ENCODE results near the gene ATRNL1.

ATRNL1 gene

DNA sequence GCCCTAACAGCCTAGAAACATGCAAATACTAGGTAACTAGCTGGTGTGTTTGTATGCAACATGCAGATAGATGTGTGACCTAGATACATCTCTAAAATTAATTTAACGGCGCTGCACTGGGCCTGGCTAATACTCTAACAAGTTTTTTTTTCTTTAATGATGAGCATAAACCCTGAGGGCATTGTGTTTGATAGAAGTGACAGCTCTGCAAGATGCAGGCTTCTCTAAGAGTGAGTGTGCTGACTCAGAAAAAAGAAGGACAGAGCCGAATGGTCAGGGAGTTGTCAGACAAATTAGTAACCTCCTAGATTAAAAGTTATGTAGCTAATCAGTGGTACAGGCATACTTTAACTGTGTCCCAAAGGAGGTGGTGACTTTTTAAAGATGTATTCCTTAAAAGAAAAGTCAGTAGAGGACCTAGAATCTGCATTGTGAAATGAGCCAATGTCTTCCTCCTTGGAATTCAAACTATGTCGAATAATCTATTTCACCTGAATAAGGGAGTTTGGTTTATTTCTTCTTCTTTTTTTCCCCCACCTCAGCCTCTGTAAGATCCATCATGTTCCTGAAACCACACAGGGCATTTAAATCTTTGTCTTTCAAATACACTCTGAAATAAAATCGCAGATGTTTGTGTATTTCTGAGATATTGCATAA, 864.7 kb downstream of the ATRNL1 start:
- DNase-seq = no peak

DNA sequence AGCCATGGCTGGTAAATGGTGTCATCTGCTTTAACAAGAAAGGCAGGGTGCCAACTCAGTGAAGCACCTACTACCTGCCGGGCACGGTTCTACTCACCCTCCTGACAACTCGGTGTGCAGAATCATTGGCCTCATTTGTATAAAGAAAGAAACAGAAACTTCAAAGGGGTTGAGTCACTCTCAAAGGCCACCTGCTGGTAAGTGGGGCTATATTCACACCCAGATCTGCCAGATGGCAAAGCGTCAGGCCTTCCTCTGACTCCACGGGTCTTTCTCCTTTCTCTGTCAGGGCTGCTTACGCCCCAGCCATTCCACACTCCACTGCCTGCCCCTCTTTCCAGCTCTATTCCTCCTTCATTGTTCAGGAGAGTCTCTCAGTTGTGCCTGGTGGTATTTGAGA, 870.7 kb downstream of the ATRNL1 start:
- DNase-seq = no peak

DNA sequence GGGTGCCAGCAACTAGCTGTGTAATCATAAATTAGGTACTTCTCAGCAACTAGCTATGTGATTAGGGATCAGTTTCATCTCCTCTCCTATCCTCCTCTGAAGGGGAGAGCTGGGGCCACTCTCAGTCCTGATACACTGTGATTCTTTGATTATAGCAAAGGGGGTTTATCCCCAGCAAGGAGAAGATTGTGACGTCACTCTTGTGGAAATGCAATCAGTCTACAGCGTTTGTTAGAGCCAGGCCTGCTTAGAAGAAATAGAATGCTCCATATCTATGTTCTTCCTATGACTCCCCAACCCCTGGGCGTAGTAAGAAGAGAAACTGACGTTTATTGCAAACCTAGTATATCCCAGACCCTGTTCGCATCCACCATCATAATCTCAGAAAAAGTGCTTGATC, 871.7 kb downstream of the ATRNL1 start:
- no peak for DNase-seq

DNA sequence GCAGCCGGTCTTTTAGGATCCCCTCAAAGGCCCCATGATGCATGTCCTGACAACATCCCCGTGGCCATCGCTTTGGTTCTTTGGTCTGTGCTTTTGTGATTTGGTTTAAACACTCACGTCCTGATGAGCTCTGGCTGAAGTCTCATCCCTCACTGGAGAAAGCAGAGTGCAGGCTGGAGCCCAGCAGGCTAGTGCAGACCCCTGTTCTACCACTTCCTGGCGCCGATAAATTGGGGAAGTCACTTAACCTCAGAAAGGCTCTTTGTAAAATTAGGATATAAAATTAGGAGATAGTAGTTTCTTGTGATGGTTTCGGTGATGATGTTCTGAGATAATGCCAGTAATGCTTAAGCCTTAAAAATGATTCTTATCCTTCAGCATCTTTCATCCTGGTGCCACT, 872.2 kb downstream of the ATRNL1 start:
- DNase-seq = no peak

DNA sequence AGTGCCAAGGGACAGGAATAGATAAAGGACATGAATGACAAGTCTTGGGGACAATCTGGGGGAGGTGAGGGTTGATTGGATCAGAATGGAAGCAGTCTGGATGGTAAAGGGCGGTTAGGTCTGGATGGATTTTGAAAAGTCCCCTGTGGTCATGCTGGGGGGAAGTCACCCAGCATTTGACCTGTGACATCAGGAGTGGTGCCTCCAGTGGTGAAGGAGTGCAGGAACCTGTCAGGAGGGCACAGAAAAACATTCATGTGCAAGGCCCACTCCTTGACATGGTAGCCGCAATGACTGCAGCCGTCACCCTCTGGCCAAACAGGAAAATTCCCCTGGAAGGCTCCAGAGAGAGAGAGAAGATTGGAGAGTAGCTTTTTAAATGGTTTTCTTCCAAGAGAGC, 875.1 kb downstream of the ATRNL1 start:
- no peak for DNase-seq

DNA sequence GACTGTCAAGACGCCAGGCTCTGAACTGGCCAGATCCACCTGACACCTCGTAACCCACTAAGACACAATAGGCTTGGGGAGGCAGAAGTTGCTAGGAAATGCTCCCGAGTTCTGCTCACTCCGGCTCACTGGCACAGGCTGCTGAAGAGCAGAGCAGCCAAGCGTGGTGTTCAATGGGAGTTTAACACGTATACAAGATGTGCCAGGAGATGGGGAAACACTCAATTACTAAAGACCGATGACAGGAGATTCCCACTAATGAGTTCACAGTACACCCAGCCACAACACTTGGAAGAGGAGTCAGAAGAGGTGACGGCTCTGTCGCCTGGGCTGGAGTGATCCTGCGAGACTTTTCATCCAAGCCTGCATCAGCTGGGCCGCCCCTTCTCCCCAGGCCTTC, 876.4 kb downstream of the ATRNL1 start:
- DNase-seq = no peak

DNA sequence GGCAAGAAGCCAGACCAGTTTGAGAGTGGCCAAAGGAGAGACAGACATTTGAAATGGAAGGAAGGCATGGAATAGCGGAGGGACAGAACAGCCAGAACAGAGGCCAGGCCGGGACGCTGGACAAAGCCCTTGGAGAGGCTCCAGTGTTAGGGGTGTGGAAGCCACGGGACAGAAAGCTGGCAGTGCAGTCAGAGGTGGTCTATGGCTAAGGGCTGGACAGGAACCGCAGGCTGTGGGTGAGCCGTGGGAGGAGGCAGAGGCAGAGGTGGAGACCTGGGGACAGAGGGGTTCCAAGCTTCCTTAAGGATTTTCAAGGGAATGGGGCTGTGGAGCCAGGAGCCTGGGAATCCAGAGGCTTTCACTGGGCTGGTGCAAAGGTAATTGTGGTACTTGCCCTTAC, 878.8 kb downstream of the ATRNL1 start:
- no peak for DNase-seq

DNA sequence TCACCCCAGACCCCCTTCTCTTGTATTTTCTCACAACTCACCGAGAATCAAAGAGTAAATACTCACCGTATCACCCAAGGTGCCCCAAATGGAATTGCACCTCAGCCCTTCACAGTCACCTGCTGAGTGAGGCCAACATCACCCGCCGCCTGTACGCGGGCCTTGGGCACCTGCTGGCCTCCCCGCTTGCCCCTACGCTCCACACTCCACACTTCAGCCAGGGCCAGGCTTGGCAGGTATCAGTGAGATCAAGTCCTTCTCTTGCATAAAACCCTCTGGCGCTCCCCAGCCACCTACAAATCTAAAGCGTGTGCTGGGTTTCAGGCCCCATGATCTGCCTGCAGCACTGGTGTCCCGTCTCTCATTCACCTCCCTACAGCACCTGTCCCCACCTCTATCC, 879.3 kb downstream of the ATRNL1 start:
- no peak for DNase-seq

DNA sequence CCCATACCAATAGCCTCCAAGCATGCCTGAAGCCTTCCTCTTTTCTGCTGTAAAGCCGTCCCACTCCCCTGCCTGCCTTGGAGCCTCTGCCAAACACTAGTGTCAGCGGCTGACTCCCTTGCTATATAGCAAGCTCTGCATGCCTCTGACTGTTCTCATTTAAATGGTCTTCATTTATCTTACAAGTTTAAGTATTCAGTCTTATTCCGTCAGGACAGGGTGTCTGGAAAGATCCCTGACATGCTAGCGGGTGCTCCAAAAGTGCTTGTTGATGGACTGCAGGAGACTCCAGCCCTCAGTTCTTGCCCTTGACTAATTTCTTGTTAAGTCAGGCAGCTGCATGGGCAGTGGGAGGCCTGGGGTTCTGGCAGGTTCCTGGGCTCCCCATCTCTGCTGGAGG, 881.2 kb downstream of the ATRNL1 start:
- DNase-seq = no peak

DNA sequence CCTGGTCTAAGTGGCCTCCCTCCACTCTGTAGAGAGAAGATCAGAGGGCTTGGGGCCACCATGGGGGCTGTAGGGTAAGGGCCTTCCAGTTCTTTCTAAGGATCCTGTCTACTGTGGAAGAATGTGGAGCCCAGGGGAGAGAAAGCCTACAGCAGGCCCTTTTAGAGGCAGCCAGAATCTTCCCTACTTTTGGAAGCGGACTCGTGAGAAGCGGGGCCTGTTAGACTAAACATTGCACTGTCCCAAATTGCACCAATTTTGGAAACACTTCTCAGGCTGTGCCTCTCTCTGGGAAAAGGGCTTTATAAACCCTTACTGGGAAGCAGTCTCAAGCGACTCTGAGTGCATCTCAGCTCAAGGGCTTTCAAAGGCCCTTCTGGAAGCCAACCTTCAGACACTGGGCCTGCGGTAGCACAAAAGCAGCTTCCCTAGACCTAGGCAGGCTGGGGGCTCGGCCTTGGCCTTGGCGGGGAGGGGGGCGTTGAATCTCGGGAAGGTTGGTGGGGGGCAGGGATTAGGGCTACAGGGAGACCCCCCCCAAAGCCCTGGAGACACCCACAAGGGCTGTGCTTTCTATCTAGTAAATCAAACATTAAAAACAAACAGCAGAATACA, 881.8 kb downstream of the ATRNL1 start:
- DNase-seq = no peak

DNA sequence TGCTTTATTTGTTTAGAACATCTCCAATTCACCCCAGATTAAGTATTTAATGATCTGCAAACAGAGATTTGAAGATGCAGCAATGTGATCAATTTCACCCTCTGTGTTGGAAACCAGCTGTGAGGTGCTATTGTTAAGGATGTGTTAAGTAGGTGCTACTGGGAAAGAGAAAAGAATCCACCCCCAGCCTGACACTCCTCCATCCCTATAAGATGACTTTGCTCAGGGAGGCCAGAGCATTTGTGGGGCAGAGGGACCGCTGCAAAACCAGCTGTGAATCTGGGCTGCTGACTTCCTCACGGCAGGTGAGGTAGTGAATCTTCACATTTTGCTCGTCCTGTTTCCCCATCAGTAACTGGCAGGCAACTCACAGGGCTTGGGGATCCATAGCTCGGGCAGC, 882.3 kb downstream of the ATRNL1 start:
- DNase-seq = no peak

DNA sequence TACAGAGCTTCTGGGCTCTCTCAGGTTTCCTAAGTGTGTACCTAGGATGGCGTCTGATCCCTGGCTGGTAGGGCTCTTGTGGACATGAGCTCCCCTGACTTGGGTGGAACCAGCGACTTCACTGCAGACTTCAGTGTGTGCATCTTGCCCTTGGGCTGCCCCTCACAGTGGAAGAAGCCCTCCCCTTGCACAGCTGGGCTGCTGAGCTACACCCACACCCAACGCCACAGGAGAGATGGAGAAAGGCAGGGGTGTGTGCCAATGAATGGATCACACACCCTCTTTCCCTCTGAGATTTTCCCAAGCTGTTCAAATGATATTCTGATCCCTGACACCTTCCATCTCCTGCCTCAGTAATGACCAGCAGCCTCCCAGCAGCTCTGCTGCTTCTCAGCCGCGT, 883.2 kb downstream of the ATRNL1 start:
- no peak for DNase-seq

DNA sequence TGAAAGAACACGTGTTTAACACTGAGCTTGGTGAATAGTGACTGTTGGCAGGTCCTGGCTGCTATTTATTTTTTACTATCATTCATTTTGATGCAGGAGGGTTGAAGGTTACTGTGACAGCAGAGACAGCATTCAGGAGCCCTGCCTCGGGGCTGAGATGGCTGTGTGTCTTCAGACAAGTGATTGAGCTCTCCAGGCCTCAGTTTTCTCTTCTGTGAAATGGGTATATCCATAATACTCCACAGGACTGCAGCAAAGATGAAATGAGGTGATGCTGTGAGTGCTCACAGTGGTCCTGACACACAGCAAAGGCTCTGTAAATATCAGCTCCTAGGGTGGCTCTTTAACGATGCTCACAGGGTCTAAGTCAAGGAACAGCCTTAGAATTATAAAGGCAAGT, 884.7 kb downstream of the ATRNL1 start:
- DNase-seq = no peak

DNA sequence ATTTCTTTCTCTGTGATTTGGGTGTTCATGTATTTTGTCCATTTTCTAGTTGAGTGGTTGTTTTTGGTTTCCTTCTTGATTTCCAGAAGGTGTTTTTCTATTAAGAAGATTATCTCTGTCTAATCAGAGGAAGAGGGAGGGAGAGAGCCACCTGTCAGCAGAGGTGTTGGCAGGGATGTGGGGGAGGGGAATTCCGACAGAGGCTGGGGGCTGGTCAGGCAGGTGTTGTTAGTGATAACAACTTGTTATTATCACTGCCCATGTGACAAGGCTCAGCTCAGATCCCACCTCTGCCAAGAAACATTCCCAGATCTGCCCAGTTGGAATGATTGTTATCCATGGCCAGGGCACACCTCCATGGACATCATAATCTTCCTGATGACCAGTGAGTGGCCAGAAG, 886.4 kb downstream of the ATRNL1 start:
- no peak for DNase-seq

DNA sequence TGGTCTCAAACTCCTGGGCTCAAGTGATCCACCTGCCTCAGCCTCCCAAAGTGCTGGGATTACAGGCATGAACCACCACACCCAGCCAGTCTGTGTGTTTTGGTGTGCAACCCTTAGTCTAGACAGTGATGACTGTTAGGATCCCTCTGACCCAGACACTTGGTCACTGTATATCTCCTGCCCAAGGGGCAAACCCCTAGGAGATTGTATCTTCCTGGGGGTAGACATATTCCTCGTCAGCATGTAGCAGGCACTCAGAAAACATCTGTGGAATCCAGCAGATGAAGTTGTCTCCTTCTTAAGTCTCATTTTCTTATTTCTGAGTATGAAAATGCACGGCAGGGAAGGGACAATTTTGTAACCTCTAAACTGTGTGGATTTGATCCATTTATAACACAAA, 887.3 kb downstream of the ATRNL1 start:
- no peak for DNase-seq

DNA sequence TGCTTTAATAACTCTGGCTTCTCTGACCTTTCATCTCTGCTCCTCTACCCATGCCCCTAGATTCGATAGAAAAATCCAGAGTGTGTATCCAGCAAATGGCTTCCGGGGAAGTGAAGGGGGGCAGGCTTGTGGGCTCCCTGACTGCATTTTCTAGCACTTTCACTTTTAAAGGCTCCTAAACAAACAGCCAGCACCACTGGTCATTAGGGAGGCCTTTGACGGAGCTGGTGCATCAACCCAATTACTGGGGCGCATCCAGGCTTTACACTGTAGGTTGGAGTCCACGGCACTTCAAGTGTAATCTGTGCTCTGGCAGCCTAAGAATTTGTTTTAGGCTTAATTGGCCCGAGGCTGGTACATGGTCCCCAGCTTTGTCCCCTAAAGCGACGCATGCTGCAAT, 887.9 kb downstream of the ATRNL1 start:
- no peak for DNase-seq

DNA sequence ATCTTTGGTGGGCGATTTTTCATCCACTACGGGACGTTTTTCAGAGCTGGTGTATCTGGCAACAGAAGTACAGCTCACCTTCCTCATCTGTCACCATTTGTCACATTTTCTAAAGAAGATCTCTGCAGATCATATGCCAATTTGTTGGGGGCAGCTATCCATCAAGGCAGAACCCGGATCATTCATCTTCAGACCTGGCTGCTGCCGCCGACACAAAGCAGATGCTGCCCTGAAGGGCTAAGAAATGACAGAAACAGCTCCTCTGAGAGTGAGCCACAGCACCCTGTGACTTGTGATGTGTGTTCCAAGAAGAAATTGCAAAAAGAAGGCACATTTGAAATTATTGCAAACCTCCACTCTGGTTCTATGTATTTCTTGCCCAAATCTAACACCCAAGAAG, 888.9 kb downstream of the ATRNL1 start:
- no peak for DNase-seq

DNA sequence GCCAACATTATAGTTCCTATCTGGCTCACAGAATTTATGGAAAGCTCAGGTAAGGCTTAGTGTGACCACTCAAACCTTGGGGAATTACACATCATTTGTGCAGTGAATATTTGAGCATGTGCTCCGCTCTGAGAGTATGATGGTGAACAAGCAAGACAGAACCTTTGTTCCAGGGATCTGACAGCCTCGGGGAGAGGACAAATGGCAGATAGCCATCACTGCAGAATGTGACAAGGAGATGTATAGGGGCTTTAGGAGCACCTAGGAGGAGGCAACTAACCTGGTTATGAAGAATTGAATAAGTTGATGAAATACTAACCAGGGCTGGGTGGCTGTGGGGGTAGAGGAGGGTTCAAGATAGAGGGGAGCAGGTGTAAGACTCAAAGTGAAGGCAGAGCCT, 889.4 kb downstream of the ATRNL1 start:
- DNase-seq = no peak

DNA sequence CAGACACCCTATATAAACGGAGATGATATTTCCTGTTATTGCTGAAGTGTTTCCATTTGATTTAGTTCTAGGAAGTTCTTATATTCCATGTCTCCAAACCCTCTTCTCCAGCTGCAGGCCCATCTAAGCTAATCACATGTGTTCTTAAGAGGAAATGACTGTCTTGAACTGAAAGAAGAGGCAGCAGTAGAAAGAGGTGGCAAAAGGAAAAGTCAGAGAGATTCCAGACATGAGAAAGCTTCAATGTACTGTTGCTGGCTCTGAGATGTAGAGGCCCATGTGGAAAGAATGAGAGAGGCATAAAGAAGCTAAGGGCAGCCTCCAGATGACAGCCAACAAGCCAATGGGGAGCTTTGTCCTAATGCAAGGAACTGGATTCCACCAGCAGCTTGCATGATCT, 892.6 kb downstream of the ATRNL1 start:
- no peak for DNase-seq

DNA sequence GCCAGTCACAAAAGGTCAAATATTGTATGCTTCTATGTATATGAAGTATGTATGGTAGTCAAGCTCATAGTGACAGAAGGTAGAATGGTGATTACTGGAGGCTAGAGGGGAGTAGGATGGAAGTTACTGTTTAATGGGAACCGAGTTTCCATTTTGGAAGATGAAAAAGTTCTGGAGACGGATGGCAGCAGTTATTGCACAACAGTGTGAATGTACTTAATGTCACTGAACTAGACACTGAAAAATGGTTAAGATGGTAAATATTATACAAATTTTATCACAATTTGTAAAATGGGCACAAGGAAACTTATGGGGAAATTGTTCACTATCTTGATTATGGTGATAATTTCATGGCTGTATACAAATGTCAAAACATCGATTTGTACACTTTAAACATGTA, 895.2 kb downstream of the ATRNL1 start:
- no peak for DNase-seq

DNA sequence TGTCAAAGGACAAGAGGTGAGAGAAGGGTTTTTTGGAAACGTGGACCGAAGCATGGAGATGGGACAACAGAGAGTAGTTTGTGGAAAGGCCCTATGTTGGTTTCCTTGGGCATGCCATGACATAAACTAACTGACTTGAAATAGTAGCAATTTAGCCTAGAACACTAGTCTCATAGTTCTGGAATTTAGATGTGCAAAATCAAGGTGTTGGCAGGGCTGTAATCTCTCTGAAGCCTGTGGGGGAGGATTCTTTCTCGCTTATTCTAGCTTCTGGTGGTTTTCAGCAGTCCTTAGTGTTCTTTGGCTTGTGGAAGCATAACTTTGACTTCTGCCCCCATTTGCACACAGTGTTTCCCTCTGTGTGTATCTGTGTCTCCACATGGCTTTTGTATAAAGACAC, 896.5 kb downstream of the ATRNL1 start:
- no peak for DNase-seq

DNA sequence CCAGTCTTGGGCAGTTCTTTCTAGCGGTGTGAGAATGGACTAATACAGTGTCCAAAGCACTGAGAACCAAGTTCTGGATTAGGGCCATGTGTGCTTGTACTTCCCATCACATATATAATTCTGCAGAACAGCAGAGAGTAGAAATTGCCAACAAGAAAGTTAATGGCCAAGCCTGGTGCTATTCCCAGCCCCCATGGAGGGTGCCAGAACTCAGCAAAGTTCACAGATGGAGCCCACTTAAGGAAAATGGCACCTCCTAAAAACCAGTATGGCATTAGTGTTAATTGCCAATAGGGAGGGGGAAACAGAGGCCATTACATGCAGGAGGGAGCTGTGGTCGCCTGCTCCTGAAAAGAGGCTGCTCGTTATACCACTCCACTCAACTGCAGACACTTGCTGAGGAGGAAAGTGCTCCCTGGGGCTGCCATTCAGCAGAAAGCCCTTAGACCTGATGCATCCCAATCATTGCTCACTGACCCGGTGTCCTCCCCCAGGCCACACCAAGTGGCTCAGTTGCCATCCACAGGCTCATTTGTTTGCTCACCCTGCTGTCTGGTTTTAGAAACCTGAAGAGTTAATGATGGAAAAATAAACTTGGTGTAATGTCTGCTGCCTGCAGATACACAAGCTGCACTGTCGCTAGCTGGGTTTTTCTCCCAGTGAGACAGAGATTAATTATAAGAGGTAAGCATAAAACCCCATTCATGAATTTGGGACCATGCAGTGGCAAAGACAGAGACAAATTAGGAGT, 899.2 kb downstream of the ATRNL1 start:
- no peak for DNase-seq

DNA sequence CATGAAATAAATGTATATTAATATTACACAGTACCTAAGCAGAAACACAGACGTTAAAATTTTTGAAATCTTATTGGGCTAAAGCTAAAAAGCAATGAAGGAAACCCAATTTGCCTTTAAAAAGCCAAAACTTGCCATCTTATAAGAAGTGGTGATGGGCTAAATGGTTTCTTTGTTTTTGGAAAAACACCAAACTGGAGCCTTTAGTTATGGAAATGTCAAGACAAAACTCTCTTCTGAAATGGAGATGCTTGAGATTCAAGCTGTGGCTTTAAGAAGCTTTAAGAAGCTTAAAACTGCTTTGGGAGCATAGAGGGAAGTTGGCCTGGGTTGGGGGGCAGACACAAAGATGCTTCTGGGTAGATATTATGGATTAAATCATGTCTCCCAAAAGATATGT, 902.9 kb downstream of the ATRNL1 start:
- DNase-seq = no peak

DNA sequence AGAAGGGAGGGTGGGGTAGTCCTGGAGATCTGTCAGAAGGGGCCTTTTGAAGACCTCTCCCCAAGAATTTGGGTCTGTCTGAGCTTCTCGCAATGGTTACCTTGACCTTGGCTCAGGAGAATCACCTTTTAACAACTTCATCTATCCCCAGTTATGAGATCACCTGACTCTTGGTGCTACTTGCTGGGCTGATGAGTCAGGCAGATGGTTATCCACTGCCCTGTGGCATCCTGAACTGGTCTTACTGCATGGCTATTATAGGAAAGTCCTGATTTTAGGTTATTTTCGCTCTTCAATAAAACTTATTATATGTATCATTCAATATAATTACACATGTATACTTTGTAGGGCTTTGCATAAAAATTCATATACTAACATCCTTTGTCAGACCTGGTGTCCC, 905.1 kb downstream of the ATRNL1 start:
- DNase-seq = no peak

Measured in NCI-H2227 treated with DMSO at 0.1 percent for 48 hours (cell line).